Measurements from ENCODE around the gene FHDC1.
"Not testable (repeated sequence)": the region's sequence is repeated elsewhere in the genome, so short reads cannot be mapped to it uniquely, and the experiment has no call there.

The FHDC1 gene, protein sequence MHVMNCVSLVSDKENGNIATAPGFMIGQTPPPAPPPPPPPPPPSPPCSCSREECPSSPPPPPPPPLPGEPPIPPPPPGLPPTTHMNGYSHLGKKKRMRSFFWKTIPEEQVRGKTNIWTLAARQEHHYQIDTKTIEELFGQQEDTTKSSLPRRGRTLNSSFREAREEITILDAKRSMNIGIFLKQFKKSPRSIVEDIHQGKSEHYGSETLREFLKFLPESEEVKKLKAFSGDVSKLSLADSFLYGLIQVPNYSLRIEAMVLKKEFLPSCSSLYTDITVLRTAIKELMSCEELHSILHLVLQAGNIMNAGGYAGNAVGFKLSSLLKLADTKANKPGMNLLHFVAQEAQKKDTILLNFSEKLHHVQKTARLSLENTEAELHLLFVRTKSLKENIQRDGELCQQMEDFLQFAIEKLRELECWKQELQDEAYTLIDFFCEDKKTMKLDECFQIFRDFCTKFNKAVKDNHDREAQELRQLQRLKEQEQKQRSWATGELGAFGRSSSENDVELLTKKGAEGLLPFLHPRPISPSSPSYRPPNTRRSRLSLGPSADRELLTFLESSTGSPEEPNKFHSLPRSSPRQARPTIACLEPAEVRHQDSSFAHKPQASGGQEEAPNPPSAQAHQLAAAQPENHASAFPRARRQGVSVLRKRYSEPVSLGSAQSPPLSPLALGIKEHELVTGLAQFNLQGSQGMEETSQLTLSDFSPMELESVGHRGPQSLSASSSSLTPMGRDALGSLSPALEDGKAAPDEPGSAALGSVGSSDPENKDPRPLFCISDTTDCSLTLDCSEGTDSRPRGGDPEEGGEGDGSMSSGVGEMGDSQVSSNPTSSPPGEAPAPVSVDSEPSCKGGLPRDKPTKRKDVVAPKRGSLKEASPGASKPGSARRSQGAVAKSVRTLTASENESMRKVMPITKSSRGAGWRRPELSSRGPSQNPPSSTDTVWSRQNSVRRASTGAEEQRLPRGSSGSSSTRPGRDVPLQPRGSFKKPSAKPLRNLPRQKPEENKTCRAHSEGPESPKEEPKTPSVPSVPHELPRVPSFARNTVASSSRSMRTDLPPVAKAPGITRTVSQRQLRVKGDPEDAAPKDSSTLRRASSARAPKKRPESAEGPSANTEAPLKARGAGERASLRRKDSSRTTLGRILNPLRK

DNA sequence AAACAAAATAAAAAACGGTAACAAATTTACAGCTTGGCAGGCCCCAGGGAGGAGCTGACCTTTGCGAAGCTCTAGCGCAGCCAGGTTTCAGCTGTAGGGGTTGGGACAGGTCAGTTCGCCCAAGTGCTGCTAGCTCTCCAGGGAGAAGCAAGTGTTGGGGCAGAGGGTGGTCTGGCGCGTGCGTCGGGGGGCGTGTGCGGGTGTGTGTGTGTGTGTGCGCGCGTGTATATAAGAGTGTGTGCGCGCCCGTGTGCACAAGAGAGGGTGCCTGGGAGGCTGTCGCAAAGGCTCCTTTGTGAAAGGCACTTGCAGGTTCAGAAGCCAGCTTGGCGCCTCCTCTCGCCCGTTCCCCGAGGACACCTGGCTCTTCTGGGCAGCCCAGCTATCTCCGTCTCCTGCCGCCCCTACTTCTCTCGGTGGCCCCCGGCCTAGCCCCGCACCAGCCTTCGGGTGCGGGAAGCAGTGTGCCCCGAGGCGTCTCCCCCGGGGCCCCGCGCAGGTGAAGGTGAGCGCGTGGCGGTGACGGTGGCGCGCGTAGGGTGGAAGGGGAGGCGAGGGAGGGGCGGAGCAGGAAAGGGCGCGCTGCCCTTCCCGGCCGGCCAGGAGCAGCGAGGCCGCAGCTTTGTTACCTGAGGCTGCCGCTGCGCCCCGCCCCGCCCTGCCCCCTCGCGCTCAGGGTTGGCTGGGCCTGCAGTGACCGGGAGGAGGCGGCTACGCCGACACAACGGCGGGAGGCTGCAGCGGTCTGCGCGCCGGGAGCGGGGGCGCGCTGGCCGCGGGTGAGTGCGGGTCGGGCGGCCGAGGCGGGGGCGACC, at the start of gene FHDC1:
Gene FHDC1 (plus strand): TSS at position 693 of the 815 bp plus-strand sequence. CDS start 6,735 bp downstream, outside the sequence.
- DNase-seq = peak; percentile 45

DNA sequence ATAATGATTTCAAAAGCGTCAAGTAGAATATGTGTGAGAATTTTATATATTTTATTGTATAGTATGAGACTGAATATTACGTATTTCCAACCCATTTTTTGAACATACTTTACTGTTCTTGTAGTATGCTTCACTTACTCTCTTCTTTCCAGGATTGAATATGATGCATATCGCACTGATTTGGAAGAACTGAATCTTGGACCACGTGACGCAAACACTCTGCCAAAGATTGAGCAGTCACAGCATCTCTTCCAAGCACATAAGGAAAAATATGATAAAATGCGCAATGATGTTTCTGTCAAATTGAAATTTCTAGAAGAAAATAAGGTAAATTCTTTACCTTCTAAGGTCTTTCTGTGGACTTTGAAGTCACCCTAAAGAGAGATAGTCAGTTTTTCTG, 48.1 kb upstream of the FHDC1 start:
- no peak for DNase-seq

GRCh38 chr4:152892974-152893373, 43.1 kb upstream of the FHDC1 start:
- DNase-seq = no peak

- DNase-seq = no peak
Observed at GRCh38 chr4:152894673-152895072, 41.5 kb upstream of the FHDC1 start.

GRCh38 chr4:152896811-152897210, 39.3 kb upstream of the FHDC1 start:
- no peak for DNase-seq

GRCh38 chr4:152898133-152898532, 38.0 kb upstream of the FHDC1 start:
- DNase-seq = not testable (repeated sequence)

DNA sequence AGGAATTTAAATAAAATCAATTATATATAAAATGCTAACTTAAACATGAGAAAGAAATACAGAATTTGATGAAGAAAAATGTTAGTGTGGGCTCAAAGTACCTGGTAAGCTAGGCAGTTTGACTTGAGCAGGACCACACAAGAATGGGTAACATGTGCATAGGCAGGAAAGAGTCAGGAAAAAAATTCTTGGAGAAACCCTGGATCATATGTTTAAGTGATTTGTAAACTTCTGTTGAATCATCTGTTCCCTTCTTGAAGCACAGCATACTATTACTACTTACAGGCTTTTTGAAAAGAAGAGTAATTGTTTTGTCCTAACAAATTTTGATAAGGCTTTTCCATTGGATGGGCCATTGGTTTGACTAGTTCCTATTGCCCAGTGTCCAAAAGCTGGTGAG, 37.5 kb upstream of the FHDC1 start:
- no peak for DNase-seq

DNA sequence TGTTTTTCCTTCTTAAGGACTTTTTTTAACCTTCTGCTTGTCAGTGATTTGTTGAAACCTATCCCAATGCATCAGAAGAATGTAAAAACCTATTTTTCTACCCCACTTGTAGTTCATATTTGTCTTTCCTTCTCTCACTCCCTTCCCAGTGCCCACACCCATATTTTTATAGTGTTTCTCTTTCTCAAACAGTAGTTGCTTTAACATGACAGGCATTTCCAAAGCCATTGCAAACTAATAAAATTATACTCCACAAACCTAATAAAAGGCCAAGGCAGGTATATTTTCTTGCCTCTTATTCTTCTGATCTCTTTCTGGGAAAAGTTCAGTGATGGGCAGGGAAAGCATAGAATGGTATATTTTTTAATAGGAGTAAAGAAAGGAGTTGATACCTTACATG, 35.7 kb upstream of the FHDC1 start:
- DNase-seq = no peak

DNA sequence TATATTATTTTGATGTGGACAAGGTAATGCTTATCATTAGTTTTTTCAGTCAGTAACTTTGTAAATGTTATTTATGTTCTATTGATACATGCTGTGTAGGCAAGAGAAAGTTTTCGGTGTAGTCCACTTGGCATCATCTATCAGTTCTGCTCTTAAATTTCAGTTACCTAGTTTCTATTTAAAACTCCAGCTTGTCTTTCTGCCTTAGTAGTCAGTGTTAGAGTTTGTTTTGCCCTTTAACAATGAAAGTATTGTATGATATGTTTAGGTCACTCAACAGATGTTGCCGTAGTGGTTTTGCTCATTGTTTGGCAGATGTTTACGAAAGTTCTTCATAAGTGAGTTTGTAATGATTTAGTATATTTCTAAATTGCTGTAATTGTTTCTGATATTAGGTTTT, 34.9 kb upstream of the FHDC1 start:
- no peak for DNase-seq

DNA sequence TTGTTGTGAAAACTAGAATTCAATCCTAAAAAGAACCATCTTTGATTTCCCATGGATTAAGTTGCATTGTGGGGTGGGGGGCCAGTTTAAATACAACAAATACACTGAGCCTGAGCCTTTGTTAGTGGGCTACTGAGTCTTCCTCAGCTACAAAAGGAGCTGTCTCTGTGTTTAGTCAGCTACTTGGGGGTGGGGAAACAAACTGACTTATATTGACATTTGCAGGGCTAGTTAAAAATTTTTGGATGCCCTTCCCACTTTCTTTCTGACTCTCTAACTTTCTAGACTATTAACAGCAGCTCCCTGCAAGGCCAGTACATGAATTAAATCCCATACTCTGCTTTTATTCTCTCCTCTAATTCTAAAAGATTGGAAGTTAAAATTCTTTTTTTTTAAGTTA, 32.5 kb upstream of the FHDC1 start:
- no peak for DNase-seq

DNA sequence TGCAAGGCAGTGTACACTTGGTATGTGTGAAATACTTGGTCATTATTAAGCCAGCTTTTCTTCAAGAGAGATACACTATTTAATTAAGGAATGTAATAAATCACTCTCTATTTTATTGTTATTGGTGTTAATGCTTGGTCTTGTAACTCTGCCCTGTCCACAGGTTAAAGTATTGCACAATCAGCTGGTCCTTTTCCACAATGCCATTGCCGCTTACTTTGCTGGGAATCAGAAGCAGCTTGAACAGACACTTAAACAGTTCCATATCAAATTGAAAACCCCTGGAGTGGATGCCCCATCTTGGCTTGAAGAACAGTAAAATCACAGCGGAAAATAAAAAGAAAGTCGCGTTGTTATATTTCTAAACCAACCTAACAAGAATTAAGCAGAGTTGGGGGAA, 26.2 kb upstream of the FHDC1 start:
- DNase-seq = no peak

DNA sequence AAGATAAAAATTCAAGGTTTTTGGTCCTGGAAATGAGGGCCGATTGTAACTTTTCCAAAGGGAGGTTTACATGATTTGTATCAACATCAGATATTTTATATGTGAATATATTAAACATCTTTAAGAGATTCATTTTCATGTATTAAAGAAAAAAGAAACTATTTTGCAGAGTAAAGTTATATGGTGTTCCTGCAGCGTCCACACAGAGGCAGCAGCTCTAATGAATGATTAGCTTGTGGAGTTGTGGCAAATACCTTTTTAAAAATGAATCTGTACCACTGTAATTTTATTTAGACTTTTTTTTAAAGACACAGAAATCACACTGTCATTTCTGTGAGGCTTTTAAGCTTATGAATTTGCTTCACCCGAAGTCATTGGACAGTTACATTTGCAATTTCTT, 25.6 kb upstream of the FHDC1 start:
- no peak for DNase-seq

GRCh38 chr4:152917543-152918395, 18.4 kb upstream of the FHDC1 start:
- DNase-seq = no peak

DNA sequence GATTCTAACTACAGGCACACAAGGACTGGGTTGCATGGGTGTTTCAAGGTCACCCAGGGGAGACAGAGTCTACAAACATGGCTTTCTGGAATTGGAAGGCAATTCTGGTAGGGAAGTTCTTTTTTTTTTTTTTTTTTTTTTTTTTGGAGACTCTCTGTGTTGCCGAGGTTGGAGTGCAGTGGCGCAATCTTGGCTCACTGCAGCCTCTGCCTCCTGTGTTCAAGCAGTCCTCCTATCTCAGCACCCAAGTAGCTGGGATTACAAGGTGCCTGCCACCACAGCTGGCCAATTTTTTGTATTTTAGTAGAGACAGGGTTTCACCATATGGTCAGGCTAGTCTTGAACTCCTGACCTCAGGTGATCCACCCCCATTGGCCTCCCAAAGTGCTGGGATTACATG, 16.3 kb upstream of the FHDC1 start:
- no peak for DNase-seq

- DNase-seq = no peak
Observed at GRCh38 chr4:152920768-152921167, 15.4 kb upstream of the FHDC1 start.

- no peak for DNase-seq
Observed at GRCh38 chr4:152921284-152921683, 14.8 kb upstream of the FHDC1 start.

DNA sequence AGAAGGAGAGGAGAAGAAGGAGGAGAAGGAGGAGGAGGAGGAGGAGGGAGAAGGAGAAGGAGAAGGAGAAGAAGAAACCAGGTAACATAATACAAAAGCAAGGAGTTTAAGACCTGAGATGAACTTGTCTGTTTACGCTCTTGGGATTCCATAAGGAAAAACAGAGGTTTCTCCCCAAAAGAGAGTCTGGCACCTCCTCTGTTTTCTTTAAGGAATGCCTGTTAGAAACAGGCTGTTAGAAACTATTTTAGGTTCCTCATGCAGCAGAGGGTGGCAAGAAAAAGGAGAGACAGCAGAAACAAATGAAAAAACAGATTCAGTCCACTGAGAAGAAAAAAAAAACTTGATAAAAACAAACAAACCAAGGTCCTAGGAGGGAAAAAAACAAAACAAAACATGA, 10.3 kb upstream of the FHDC1 start:
- DNase-seq = no peak

- no peak for DNase-seq
Observed at GRCh38 chr4:152926959-152927358, 9.2 kb upstream of the FHDC1 start.

GRCh38 chr4:152927737-152928136, 8.4 kb upstream of the FHDC1 start:
- DNase-seq = no peak

- DNase-seq = no peak
Observed at GRCh38 chr4:152928286-152928685, 7.8 kb upstream of the FHDC1 start.

DNA sequence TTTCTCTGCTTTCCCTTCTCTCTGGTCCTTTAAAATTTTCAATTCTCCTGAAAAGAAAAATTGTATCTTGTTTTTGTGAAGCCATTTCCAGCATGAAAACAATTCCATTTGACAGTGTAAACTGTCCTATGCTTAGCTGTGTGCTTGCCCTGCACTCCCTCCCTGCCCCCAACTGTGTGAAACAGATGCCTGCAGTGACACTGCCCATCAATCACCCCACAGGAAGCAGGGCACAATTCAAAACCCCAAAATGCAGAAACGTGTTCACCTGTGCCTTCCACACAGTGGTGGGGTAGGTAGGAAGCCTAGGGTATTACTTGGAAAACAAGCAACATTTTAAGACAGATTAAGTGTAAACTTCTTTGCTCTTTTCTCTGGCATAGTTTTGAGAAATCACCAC, 6.2 kb upstream of the FHDC1 start:
- DNase-seq = no peak

- no peak for DNase-seq
Observed at GRCh38 chr4:152935143-152935542, 980 bp upstream of the FHDC1 start.
